NCI-H1694 treated with DMSO at 0.1 percent for 48 hours (cell line): ENCODE results near the gene S100A11.

Experiments used
- DNase-seq: peaks from one replicate; lab custom pipeline; 2025; lab: John Stamatoyannopoulos, UW

The S100A11 gene

DNA sequence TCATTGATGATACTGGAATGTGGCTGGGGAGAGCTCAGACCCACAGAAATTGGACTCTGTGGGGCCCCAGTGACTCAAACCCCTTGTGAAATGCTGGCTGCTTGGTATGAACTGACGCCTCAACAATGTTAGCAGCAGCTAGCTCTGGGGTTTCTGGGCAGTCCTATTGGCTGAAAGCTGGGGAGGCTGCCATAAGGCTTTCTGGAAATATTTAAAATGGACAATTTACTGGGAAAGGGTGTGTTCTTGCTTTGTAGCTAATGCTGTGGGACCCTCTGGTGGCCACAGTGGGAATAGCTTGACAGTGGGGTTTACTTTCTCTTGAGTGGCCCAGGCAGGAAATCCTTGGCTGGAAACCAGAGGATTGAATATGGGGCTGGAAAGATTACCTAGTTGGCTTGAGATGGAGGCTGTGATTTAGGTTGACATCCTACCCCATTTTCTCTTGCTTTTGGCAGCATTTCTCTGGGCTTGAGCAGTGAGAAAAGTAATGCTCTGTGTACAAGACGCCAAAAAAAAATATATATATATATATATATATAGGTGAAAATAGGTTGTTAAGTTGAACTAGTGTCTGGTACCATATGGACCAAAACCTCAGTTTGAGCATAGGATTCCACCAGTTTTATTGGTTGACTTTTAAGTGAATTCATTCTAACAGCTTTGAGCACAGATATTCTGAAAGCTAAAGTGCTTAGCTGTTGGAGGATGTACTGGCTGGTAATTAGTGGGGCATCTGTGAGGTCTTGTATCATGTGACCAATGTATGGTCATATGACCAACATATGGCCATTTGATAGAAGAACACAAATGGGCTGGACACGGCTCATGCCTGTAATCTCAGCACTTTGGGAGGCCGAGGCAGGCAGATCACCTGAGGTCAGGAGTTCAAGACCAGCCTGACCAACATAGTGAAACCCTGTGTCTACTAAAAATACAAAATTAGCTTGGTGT is 34.9 kb downstream of the S100A11 start:
- DNase-seq, result peak; percentile 74

DNA sequence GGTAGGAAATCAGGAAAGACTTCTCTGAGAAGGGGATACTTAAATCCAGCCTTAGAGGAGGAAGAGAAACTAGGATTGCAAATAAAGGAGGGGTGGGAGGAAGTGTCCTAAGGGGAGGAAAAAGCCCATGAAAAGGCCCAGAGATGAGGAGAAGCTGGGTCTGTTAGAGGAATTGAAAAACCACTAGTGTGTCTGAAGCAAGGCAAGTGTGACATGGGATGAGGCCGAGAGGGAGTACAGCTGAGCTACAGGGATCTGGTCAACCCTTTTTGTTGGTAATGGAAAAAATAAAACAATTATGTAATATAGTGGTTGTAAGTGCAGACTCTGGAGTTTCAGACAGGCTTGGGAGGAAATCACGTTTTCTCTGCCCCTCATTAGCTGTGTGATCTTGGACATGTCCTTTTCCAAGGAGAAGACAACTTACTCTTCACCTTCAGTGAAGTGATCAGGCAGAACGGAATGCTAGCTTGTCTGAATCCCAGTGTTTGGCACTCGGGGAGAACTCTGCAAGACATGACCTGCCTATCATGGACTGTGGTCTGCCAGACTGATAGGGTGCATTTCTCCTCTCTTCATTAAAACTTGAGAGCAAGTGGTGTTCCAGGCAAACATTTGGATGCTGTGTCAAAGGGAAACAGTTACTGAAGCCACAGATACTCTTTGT is 35.7 kb downstream of the S100A11 start:
- DNase-seq, result no peak

DNA sequence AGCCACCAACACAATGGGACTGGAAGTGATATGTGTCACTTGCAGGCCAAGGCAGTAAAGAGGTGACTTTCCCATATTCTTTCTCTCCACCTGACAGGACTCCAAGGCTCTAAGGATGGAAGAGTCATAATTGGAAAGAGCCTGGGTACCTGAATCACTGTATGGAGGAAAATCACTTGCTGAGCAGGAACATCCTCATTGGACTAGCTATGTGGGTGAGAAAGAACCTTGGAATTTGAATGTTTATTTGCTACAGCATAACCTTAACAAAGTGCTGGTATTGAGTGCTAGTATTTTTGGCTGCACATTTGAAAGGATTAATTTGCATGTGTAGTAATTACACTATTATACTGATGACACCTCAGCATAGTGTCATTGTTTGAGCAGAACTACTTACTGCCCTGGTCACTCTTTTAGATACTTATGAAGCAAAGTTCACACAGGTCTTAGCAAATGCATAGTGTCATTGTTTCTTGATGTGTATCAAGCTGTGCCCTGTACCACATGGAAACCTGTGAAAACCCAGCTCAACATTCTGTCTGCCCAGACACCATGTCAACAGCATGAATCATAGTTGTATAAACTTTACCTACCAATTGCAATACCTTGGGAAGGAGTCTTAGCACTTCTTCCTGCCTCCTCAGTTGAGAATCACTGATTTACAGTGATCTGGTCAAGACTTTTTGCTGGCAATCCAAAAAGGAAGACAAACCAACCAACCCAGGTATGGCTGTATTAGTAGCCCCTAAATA is 38.0 kb downstream of the S100A11 start:
- no peak for DNase-seq

DNA sequence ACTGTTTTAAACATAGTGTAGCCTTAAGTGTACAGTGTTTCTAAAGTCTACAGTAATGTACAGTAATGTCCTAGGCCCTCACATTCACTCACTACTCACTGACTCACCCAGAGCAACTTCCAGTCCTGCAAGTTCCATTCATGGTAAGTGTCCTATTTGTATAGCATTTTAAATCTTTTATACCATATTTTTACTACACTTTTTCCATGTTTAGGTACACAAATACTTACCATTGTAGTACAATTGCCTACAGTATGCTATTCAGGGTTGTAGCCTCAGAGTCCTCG is 39.6 kb downstream of the S100A11 start:
- DNase-seq, result no peak

DNA sequence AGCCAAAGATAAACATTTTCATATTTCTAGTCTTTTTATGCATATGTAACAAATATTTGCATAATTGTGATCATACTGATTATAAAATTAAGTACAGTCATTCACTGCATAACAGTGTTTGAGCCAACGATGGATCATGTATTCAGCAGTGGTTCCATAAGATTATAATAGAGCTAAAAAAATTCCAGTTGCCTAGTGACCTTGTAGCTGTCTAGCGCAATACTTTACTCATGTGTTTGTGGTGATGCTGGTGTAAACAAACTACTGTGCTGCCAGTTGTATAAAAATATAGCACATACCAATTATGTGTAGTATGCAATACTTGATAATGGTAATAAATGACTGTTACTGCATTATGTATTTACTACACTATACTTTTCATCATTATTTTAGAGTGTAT is 41.0 kb downstream of the S100A11 start:
- no peak for DNase-seq

DNA sequence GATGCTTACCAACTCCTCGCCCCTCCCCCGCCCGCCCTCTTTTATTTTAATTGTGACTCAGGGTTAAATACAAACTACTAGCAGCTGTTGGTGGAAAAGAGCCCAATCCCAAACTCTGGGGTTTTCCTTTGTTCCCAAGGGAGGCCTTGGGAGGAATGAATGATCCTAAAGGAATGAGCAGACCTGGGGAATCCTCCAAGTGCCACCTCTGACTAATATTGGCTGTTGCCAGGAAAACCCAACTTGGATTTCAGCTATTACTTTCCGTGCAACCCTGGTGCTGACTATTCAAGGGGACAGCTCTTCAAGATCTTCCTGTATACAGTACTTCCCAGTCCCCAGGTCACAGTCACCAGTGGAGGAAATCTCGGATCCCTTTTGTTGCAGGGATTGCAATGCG is 41.8 kb downstream of the S100A11 start:
- DNase-seq, result no peak

DNA sequence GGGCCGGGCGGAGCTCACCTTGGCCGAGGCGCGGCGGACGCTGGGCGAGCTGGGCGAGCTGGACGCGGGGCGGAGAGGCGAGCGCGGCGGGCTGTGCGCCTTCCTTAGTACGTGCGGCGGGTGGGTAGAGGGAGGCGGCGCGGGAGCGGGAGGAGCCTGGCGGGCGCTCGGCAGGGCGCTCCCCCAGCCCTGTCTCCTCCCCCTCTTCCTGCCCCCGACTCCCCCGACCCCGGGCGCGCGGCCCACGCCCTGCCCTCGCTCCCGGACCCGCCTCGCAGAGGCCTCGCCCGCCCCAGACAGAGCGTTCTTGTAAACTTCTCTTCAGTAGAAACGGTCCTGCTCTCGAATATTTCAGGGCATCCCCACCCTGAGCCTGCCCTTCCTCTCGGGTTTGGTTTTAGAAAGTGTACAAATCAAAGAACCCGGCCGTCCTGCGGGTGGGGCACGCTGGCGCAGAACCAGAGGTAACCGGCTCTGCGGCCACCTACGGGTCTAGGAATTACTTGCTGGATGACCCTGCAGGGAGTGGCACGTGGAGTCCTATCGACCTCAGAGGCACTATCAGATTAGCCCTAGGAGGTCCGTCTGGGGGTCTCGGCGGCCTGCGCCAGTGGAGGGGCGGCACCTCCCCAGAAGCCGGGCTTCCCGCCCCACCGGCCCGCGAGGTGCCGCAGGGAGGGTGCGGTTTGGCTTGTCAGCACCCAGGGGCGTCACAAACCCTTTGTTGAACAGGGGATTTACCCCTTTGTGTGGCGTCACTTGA is 42.9 kb downstream of the S100A11 start, which contains the start of gene S100A10:
Gene S100A10 (minus strand): TSS at position 126 of the 763 bp plus-strand sequence. CDS start 7,629 bp downstream, outside the sequence.
- peak; percentile 15 for DNase-seq

DNA sequence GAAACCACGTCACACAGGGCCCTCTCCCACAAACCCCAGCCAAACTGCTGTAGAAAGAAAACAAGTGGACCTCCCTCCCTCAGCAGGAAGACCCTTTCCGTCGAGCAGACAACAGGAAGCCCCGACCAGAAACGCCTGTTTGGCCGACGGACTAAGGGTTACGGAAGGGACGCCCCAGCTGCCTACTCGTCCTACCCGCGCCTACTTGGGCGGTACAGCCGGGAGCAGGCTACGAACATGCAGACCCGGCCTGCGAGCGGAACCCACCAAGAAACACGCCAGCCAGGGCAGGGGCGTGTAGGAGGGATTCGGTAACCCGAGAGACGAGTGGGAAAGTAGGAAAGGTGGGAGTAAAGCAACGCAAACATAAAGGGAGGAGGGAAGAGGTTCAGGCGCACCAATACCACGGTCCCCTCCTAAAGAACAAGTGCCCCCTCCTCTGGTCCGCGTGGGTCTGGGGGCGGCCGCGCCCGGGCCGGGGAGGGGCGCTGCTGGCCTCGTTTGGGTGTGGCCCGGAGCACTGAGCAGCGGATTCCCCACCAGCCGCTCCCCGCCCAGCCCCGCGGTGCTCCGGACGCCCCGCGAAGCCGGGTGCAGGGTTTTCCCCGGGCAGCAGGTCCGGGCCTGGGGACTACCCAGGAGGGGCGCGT is 43.6 kb downstream of the S100A11 start:
- DNase-seq, result no peak

DNA sequence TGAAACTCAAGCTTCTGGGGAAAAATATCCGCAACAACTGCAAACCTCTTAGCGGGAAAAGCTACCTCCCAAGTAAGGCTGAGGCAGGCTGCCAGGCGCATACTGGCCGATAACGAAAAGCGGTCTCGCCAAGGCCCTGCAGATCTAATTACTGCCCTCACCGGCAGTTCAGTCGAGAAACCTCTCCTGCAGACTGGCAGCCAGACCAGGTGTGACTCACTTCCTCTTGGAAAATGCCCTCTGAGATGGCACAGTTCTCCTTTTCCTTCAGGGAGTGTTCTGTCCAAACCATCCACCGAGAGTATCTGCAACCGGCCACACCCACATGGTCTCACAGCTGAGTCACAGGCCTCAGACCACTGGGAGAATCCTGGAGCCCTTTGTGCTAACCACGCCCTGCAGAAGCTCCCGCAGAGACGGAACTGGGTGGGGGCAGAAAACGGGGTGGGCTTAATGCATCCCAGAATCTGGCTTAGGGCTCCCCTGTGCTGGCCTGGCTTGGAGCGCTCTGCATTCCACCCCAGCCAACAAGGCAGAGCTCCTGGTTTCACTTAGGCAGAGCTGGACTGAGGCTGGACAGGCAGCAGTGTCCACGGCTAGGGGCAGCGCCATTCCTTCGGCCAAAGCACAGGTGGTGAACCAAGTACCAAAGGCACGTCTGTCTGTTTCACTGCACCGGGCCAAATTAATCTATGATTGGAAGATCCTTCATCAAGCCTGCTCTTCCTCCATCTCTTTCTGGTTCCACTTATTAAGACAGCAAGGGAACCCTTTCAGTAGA is 44.3 kb downstream of the S100A11 start:
- no peak for DNase-seq

DNA sequence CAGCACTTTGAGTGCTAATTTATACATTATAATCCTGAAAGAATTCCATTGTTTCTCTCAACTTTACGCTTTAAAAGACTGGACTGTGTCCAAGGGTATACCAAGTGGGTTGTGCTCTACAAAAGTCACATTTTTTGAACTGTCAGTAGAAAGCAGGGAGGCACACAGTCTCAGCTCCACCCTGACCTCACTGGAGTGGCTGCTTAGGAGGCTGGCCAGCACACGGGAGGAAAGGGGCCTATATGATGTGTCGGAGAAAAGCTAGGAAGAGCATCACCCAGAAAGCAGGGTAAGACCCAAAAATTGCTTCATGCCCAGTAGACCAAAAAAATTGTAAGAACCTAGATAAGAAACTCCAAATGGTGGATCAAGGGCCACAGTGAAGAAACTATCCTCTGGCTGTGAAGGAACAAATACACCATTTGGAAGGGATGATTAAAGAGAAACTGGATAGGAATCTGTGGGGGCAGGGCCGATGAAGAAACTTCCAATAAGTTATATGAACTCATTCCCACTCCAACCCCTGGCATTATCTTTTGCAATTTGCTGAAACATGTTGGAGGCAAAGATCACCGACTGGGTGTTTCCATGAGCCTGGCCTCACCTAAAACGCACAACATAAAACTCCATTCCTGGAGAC is 45.0 kb downstream of the S100A11 start:
- DNase-seq, result no peak

DNA sequence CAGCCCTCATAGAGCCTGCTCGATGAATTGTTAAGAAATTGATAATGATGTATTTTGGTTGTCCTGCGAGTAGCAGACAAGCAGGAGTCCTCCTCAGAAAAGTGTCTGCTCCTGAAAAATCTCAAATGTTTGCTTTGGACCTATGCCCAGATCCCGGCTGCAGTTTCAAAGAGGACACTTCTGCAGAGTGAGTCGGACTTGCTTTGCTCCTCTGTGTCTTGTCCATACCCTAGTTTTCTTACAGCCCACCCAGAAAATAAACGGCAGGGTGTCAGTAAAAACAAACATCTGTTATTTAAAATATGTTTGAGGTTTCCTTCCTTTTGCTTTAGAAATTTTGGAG is 46.0 kb downstream of the S100A11 start:
- DNase-seq, result peak; percentile 23

DNA sequence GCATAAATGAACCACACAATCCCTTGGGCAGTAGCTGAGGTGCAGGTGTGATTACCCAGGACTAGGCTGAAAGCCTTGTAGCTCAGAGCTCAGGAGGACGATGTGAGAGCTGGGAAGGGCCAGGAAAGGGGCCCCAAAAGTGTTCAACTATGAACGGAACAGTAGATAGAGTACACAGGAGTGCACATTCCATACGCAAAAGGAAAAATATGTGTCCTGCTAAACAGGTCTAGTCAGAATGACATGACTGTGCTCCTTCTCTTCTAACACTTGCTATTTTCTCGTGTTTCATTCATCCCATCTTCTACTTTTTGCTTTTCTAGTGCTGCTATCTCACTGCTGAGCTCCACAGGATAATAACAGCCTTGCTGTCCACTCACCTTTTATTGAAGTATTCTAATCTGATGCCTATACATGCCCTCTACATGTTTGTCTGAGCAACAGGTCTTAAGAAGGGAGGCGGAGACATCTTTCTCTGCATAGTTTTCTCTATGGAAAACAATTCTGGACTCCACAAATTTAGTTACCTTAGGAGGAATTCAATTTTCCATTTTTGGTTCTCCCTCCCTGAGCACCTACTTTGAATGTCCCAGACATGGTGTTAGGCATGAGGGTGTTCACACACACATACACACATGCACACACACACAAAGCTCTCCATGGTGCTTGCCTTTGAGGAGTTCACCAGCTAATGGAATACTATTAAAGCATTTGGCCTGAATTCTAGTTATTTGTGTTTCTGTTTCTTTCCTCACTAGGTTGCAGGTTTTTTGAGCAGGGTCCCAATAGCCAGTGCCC is 46.5 kb downstream of the S100A11 start:
- DNase-seq, result no peak

DNA sequence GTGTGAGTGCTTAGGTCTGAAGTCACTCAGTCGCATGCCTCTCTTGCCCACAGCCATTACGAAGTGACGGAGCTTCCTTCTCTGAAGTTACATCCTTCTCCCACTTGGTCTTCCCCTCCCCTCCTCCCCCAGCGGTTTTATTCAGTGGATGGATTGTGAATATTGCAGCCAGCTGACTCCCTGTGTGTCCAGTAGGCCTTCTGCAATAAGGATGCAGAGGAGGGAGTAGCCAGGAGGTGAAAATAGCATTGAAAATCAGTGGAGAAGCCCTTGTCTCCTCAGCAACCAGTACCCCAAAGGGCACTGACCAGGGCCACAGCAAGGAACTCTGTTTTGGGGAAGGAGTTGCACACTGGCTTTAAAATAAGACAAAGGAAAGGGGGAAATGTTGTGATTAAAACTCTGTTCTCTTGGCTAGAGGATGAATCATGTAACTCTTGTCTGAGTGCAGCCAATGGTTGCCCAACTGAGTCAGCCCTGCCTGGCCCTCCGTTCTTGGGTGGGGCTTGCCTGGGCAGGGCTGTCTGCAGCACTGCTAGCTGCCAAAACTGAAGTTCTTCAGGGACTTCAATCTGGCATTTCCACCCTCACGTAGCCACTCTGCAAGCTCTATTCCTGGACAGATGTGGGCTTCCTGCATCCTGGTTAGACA is 47.5 kb downstream of the S100A11 start:
- no peak for DNase-seq

DNA sequence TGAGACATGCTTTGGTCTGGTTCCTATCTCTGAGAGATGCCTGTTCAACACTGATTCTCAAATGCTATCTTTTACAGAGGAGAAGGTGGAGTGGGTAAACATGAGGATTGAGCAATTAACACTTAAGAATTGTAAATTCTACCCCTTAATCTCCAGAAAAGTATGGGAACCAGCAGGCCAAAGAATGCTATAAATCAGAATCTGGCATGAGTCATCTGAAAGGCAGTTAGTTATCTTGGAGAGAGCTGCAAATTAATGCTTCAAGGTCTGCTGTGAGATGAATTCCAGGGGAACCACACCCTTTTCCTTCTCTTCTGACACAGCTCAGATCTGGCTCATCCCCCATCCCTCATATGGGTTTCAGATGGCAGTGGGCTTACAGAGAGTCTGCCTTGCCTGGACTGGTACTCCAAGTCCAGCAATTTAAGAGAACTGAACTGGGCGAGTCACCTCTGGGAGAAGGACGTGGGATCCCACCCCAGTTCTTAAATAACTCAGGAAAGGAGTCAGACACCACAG is 48.3 kb downstream of the S100A11 start:
- DNase-seq, result no peak

DNA sequence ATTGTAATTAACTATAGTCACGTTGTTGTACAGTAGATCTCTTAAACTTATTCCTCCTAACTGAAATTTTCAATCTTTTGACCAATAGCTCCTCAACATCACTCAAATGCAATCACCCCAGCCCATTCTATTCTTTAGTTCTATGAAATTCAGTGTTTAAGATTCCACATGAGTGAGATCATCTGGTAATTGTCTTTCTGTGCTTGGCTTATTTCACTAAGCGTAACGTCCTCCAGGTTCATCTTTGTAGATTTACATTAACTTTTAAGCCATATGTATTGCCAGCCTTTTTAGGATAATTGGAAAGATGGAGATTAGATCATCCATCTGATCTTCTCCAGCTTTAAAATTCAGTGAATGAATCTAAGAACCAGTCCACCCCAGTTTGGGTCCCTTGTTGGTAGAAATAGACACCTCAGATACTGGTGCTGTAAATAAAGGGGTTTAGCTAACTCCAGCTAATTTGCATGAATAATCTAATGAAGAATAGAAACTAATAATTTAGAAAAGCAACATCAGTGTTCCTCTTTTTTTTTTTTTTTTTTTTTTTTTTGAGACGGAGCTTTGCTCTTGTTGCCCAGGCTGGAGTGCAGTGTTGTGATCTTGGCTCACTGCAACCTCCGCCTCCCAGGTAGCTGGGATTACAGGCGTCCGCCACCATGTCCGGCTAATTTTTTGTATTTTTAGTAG is 50.2 kb downstream of the S100A11 start:
- no peak for DNase-seq

DNA sequence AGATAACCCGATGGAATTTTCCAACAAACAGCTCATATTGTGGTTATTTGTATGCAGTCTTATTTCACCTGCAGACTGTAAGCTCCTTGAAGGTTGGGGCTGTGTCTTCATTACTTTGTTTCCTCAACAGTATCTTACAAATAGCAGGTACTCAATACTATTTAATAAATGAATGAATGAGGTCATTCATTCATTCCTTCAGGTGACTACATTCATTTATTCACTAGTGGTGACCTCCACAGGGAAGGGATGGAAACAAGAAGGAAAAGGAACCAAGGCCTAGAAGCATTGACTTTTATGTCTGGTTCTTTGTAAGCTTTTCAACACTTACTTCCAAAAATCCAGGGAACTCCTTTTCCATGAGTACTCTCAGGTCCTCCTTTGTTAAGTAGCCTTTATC is 51.0 kb downstream of the S100A11 start:
- no peak for DNase-seq

DNA sequence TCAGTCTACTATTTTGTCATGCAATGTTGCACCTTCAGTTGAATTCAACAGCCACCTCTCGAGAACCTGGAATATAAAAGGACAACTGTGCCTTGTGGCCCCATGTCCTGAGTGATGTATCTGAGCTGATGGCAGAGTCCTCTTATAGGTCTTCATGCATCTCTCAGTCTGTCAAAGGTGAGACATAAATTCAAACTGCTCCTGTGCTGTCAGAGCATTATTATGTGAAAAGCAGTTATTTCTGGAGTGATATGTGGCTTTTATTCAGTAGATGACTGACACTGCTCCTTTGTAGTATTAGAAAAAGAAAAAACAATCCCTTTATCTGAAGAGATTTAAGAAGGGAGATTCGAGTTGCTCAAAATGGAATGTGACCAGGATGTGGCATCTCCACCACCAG is 51.5 kb downstream of the S100A11 start:
- DNase-seq, result no peak

DNA sequence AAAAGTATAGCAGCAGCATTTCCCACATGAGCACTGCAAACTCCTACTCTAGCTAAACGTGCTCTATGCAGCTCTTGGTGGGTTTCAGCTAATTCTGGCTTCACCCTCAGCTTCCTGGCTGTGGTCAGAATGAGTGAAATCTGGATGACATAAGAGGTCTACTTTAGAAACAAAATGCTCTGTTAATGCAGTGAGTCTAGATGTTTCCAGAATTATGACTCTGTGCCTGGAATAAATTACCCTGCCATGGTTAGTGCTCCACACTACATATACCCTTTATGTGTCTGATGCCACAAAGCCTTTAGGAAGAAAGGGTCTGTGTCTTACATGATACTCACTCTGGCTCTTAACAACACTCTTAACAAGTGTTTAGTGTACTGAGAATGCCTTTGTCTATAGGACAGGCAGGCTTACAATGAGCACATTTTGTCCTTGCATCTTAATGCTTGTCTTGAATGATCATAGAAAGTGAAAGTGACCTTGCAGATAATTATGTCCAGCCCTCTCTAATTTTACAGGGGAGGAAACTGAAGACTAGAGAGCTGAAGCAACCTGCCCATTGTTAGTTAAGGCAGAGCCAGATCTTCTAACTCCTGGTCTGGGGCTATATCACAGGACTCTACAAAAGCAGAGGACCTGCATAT is 52.4 kb downstream of the S100A11 start:
- DNase-seq, result no peak
